Measurements from ENCODE around the gene GPC6. TPM values are rescaled to one million over a fixed set of nuclear protein-coding genes. Genes with fewer than 3 reads are reported as not detected.

Gene GPC6
- total RNA-seq, 1 donor, result 77.8 TPM

DNA sequence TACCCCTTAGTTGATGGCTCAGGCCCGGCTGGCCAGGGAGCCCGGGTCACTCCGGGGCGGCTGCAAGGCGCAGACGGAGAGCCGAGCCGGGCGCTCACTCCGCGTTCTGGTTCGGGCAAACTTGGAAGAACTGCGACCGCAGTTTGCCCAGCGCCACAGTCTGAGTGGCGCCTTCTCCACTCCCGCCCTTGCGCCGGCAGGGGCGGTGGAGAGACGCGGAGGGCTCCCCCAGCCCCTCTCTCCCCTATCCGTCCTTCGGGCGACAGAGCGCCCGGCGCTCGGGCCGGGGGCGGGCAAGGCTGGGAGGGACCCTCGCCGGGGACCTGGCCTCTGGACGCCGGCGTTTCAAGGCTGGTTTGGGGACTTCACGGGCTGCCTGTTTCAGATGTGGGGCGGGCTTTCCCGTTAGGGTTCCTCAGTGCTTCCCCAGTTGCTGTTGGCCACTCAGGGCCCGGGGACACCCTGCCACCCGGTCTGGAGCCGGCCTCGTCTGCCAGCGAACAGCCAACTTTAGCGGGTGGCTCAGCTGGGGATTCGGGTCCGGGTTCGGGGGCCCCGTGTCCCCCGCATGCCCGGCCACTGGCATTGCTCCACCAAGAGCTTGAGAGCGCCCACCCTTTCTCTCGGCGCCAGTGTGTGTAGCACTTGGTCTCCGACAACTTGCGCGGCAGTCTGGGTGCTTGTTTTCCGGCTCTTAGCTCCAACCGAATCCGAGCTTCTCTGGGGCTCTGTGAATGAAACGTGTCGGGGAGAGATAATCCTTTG, 1.5 kb downstream of the GPC6 start:
- peak overlapping the region; percentile 84 for H3K4me2 ChIP-seq (ENCODE audit: insufficient read depth, low read length)
- peak overlapping the region; percentile 87 for H3K27ac ChIP-seq (ENCODE audit: low read depth, low read length)
- H3K4me1 ChIP-seq (ENCODE audit: insufficient read depth, low read length), result peaks cover 35% of the 10 kb centered on the region
- H3K9me3 ChIP-seq (ENCODE audit: low read depth, low read length), result no peaks in the 10 kb centered on the region
- DNase-seq (ENCODE audit: insufficient read length, low spot score, missing footprints), result peak; percentile 91
- H2AFZ ChIP-seq (ENCODE audit: low read length), result peak overlapping the region; percentile 75
- peaks cover 37% of the 10 kb centered on the region for H3K79me2 ChIP-seq (ENCODE audit: insufficient read depth, low read length)
- H4K20me1 ChIP-seq (ENCODE audit: insufficient read depth, low read length), result no peaks in the 10 kb centered on the region
- H3K4me3 ChIP-seq (ENCODE audit: insufficient read depth, low read length), result peak overlapping the region; percentile 82
- no peaks in the 10 kb centered on the region for H3K36me3 ChIP-seq (ENCODE audit: insufficient read depth, low read length)
- no peaks in the 10 kb centered on the region for H3K27me3 ChIP-seq (ENCODE audit: insufficient read depth, low read length)
- TF ChIP-seq, protein P1, sequence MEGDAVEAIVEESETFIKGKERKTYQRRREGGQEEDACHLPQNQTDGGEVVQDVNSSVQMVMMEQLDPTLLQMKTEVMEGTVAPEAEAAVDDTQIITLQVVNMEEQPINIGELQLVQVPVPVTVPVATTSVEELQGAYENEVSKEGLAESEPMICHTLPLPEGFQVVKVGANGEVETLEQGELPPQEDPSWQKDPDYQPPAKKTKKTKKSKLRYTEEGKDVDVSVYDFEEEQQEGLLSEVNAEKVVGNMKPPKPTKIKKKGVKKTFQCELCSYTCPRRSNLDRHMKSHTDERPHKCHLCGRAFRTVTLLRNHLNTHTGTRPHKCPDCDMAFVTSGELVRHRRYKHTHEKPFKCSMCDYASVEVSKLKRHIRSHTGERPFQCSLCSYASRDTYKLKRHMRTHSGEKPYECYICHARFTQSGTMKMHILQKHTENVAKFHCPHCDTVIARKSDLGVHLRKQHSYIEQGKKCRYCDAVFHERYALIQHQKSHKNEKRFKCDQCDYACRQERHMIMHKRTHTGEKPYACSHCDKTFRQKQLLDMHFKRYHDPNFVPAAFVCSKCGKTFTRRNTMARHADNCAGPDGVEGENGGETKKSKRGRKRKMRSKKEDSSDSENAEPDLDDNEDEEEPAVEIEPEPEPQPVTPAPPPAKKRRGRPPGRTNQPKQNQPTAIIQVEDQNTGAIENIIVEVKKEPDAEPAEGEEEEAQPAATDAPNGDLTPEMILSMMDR (IDR thresholded peaks at IDR 0.05; ENCODE audit: extremely low read depth, low read depth, low read length), result peak; percentile 49

DNA sequence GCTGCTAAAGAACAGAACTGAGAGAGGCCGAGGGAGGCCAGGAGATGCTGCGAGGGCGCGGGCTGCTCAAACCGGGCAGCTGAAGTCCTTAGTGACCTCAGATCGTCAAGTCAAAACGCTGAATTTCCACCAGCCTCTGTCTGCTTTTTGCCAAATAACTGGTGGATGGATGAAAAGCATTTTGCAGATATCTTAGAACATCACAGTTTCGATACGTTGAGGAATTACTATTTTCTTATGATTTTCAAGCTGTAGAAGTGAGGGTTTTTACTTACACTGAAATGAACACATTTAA, 2.0 kb downstream of the GPC6 start:
- TF ChIP-seq, protein P1 (IDR thresholded peaks at IDR 0.05; ENCODE audit: extremely low read depth, low read depth, low read length), result no peak
- peaks cover 41% of the 10 kb centered on the region for H3K79me2 ChIP-seq (ENCODE audit: insufficient read depth, low read length)
- H3K36me3 ChIP-seq (ENCODE audit: insufficient read depth, low read length), result no peaks in the 10 kb centered on the region
- DNase-seq (ENCODE audit: insufficient read length, low spot score, missing footprints), result no peak
- peak overlapping the region; percentile 75 for H2AFZ ChIP-seq (ENCODE audit: low read length)
- H3K27me3 ChIP-seq (ENCODE audit: insufficient read depth, low read length), result no peaks in the 10 kb centered on the region
- no peaks in the 10 kb centered on the region for H4K20me1 ChIP-seq (ENCODE audit: insufficient read depth, low read length)
- peak overlapping the region; percentile 82 for H3K4me3 ChIP-seq (ENCODE audit: insufficient read depth, low read length)
- H3K4me1 ChIP-seq (ENCODE audit: insufficient read depth, low read length), result peaks cover 35% of the 10 kb centered on the region
- no peaks in the 10 kb centered on the region for H3K9me3 ChIP-seq (ENCODE audit: low read depth, low read length)
- peak overlapping the region; percentile 84 for H3K4me2 ChIP-seq (ENCODE audit: insufficient read depth, low read length)
- peak overlapping the region; percentile 87 for H3K27ac ChIP-seq (ENCODE audit: low read depth, low read length)

DNA sequence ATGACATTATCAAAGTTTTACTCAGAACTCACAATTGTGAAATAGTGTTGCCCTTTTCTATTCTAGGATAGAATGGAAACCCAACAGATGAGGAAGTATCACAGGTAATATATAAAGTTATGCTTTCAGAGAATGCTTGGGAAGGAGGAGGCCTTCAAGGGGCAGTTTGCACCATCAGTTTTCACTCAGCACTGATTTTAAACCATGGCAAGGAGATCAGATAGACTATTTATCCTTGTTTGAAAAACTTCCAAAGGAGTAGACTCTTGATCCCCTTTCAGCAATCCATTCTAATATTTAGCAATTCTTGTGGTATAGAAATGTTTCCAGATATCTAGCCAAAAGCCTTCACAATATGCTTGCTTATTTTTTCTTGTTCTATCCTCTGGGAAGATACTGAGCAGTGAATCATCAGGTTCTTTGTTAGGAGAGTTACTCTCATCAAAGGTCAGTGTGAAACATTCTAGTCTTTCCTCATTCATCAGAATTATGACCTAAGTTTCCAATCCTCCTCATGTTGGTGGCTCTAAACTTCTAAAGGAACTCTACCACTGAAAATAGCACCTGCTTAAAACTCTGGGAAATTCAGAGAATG, 3.8 kb downstream of the GPC6 start:
- Histone ChIP-seq H3K27me3 (ENCODE audit: insufficient read depth, low read length) (no peaks in the 10 kb centered on the region), H3K4me2 (ENCODE audit: insufficient read depth, low read length) (peak overlapping the region; percentile 84), H3K27ac (ENCODE audit: low read depth, low read length) (peak overlapping the region; percentile 87), H3K4me1 (ENCODE audit: insufficient read depth, low read length) (peaks cover 38% of the 10 kb centered on the region), H3K36me3 (ENCODE audit: insufficient read depth, low read length) (no peaks in the 10 kb centered on the region), H3K4me3 (ENCODE audit: insufficient read depth, low read length) (peak overlapping the region; percentile 12), H4K20me1 (ENCODE audit: insufficient read depth, low read length) (no peaks in the 10 kb centered on the region), H3K9me3 (ENCODE audit: low read depth, low read length) (no peaks in the 10 kb centered on the region), H2AFZ (ENCODE audit: low read length) (no peak overlapping the region), H3K79me2 (ENCODE audit: insufficient read depth, low read length) (peaks cover 50% of the 10 kb centered on the region)
- TF ChIP-seq, protein P1 (IDR thresholded peaks at IDR 0.05; ENCODE audit: extremely low read depth, low read depth, low read length), result no peak
- DNase-seq (ENCODE audit: insufficient read length, low spot score, missing footprints), result peak; percentile 66

DNA sequence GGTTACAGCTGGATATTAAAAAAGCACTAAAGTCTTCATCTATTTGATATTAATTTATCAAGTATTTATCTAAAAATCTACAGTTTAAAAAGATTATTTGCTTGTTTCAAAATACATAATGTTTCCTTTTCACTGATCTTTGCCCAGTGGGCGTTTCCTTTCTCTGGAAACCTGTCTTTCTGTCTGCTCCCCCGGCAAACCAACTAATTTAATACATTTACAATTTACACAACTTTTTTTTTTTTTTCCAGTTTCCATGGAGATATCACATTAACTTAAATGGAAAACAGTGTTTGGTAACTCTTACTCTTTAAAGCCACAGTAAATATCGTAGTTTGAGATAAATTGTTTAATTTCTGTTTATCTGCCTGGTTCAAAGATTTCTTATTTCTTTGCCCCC, 5.3 kb downstream of the GPC6 start:
- no peak for DNase-seq (ENCODE audit: insufficient read length, low spot score, missing footprints)
- Histone ChIP-seq H3K27ac (ENCODE audit: low read depth, low read length) (no peak overlapping the region), H4K20me1 (ENCODE audit: insufficient read depth, low read length) (no peaks in the 10 kb centered on the region), H3K4me3 (ENCODE audit: insufficient read depth, low read length) (no peak overlapping the region), H3K36me3 (ENCODE audit: insufficient read depth, low read length) (no peaks in the 10 kb centered on the region), H3K4me1 (ENCODE audit: insufficient read depth, low read length) (peaks cover 38% of the 10 kb centered on the region), H2AFZ (ENCODE audit: low read length) (no peak overlapping the region), H3K4me2 (ENCODE audit: insufficient read depth, low read length) (no peak overlapping the region), H3K27me3 (ENCODE audit: insufficient read depth, low read length) (no peaks in the 10 kb centered on the region), H3K79me2 (ENCODE audit: insufficient read depth, low read length) (peaks cover 56% of the 10 kb centered on the region), H3K9me3 (ENCODE audit: low read depth, low read length) (no peaks in the 10 kb centered on the region)
- TF ChIP-seq, protein P1 (IDR thresholded peaks at IDR 0.05; ENCODE audit: extremely low read depth, low read depth, low read length), result no peak

Data from osteoblast (primary cell).